Activated CD4-positive, alpha-beta T cell treated with anti-CD3 and anti-CD28 coated beads, Interleukin-2, Interleukin-4, amounts not matched to agents 100 ng/mL and 50 ng/mL, durations not matched to agents 16 hours and 8 hours (primary cell): ENCODE data around the gene MYF6.
"Not testable (repeated sequence)": the region's sequence is repeated elsewhere in the genome, so short reads cannot be mapped to it uniquely, and the experiment has no call there.

ENCODE experiments used
- DNase-seq: peaks from one replicate; pipeline ENCODE4 v3.0.0-alpha.2; 2020; ENCODE audit warnings: low spot score

Gene MYF6

DNA sequence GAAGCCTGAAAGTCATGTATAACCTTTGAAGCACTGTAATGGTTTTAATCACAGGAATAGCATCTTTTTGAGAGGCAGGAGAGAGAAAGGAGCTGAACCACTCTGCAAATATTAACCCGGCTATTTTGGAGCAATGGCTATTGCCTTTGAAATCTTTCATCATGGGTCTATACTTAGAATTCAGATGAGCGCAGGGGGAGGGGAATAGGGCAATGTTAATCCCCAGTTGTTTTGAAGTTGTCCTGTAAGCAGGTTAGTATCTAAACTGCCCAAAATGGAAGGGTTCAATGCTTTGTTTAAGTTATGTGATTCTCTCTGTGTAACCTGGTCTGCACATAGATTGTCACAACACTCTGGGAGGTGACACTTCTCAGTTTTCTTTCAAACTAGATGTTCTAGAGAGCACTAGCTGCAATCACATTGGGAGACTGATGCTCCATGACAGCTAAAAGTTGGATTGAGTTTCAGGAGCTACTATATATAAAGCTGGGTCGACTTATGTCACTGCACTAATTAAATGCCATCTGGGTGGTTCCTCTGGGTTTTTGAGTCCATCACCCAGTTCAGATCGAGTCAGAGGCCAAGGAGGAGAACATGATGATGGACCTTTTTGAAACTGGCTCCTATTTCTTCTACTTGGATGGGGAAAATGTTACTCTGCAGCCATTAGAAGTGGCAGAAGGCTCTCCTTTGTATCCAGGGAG, at the start of gene MYF6:
TSS of gene MYF6 (plus strand) at position 509 of the 704 bp plus-strand sequence. CDS start at position 595, 86 bp downstream.
- no peak for DNase-seq

DNA sequence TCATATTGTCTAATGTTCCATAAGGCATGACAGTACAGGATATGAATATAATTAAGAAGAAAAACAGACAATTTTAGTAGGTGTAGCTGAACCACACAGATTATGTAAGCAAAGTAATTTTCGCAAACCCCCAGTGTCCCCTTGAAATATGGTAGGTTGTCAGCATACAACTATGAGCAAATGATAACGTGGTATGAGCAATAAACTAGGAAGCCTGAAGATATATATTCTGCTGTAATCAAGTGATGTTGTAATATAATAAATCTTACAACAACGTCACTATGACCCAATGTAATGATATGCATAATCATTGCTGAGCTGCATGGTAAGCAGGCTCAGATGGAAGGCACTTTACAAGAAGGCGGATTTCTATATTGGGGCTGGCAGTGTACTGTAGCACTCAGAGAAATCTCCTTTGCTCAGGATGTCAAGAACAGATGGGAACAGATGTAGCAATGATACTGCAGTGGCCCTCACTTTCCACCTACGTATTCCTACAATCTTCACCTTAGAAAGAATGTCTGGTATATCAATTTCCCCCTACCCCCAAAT, 47.8 kb upstream of the MYF6 start:
- no peak for DNase-seq

DNA sequence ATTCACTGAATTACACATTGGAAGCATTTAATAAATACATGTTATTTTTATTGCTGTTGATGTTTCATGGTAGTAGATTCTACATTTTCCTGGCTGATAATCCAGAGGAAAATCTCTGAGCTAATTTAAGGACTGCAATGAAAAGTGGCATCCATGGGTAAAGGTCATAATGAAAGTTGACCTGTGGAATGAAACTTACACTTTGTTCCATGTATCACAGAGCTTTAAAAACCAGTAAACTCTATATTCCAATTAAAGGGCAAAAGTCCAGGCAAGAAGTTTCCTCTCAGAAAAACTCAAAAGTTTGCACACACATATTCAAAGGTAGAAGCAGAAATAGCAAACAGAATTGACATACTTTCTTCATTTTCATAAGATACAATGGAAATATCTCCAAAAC, 44.8 kb upstream of the MYF6 start:
- no peak for DNase-seq

DNA sequence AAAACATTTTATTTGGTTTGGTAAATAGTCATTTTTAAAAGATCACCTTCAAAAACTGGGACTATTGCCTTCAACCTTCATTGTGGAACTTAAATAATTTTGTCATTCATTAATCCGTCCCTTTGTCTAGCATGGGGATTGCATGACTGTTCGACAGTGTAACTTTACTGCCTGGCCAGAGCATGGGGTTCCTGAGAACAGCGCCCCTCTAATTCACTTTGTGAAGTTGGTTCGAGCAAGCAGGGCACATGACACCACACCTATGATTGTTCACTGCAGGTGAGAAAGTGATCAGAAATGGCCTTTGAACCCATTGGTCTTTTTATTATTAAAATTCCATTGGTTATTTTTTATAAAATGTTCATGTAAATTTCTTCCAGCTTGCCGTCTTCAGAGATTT, 37.2 kb upstream of the MYF6 start:
- DNase-seq: no peak

DNA sequence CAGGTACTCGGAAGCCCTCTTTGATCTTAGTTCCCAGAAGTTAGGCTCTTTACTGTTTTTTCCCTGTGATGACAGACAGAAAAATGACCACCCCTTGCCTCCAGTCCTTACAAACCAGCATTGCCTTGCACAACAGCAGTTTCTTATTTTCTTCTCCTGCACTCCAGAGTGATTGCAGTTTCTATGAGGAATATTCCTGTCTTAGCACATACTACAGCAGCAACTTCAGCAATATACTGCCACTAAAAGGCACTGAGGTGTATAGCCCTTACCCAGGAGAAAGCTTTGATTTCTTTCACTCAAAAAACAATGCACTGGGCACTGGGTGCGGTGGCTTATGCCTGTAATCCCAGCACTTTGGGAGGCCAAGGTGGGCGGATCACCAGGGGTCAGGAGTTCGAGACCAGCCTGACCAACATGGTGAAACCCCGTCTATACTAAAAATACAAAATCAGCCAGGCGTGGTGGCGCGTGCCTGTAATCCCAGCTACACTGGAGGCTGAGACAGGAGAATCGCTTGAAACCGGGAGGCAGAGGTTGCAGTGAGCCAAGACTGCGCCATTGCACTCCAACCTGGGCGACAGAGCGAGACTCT, 31.3 kb upstream of the MYF6 start:
- DNase-seq: not testable (repeated sequence)

DNA sequence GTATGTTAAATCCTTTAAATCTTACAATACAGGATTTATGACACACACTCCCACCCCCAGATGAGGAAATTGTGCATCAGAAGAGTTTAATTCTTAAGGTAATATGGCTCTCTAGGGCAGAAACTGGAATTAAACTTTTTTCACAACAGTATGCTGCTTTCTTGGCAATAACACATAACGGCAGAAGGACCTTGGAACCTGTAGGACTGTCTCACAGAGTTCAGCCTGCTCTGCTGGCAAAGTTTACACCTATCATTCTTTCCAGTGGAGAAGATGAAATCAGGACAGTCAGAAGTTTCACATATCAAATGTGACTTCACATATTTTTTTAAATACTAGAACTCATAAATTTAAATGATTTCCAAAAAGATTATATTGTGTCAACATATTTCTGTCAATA, 30.6 kb upstream of the MYF6 start:
- DNase-seq: no peak

DNA sequence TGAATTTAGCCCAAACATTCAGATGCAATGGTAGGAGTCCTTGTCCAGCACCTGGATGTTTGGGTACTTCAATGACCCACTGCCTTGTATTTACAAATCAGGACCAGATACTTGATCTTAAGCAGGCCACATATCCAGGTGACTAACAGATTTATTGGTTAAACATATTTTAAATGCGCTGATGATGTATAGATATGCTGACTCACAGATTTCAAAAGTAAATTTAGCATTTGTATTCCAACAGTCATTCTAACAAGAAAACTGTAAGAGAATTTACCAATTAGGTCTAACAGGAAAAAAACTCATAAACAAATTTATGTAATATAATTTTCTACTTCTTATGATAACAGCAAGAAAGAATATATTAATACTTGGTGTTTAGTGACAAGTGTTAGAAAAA, 29.4 kb upstream of the MYF6 start:
- no peak for DNase-seq

DNA sequence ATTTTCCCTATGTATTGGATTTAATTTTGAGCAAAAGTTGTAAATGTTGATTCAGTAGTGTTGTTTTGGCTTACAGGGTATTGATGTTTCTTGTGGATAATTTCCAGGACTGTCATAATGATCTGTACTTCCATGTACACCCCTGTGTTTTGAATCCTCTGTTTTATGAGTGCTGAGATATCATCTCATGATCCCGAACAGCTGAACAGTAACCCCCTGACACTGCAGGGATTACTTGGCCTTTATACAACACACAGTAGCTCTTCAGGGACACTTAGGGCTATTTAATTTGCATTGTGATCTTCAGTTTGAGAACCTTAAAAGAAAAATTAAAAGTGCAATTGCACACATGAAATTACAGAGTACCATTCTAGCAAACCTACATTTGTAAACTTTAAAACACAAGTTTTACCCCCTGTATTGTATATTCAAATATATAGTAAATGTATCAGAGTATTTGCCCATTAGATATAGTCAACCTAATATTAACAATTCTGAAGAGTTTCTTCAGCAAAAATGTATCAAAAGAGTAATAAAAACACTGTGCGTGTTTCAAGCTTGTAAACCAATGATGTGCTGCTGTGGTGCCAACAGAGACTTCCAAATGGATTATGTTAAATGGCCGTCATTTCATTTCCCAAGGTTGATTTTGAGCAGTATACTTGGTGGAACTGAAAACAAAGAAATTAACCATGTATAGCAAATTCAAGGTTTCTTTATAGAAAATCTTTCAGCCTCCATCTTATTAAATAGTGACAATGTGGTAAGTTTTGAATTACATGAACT, 27.9 kb upstream of the MYF6 start:
- no peak for DNase-seq

DNA sequence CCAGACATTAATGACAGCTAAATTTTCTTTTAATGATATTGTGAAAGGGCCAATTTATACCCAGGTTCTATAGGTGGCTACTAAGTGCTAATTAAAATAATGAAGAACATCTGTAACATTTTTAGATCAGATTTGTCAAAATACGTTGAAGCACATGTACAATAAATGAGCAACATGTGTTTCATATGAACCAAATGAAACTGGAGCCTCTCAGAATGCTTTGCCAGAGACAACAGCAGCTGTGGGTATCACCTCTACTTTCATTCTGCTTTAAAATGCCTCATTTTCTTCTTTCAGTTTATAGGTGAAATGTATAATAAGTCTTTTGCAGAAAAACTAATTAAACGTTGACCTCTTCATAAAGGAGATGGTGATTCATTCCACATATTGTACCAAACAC, 26.1 kb upstream of the MYF6 start:
- no peak for DNase-seq

DNA sequence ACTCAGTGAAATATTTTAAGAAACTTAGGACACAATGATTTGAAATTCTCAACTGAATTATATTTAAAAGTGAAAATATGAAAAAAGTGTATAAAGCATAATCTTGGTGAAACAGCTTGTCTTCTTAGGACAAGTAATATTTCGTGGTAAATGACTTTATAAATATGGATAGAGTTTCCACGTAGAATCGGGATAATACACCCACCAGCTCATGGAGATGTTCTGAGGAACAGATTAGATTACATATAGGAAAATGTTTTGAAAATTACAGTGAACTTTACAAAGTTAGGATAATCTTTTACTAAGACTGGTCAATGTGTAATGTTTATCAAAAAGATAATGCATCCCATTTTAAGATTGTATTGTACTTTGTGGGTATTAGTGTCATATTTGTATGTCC, 25.6 kb upstream of the MYF6 start:
- no peak for DNase-seq

DNA sequence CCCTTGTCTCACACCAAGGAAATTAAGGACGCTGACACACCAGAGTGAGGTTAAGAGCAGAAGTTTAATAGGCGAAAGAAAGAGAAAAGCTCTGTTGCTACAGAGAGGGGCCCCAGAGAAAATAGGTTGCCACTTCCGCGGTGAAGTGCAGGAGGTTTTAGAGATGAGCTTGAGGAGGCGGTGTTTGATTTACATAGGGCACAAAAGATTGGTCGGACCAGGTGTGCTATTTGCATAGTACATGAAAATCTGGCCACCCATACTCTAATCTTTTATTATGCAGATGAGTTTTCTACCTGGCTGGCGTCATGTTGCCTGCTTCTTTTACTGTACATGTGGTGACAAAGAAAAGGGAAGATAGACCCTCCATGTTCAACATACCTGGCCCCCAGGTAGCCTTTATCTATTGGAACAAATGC, 23.3 kb upstream of the MYF6 start:
- no peak for DNase-seq

DNA sequence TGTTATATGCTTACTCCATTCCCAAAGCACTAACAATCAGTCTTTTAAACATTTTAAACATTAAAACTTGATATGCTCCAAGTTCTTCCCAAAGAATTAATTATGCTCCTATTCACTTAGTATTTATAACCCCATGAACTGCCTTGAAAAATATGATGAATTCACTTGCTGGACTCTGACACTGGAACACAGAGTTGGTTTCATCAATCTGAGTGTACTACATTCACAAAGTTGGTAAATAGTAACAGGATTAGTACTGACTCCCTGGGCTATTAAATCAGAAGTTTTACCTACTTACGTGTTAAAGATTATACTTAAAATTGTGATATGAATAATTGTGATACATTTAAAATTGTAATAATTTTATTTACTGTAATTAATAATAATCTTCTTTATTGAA, 17.3 kb upstream of the MYF6 start:
- DNase-seq: no peak

DNA sequence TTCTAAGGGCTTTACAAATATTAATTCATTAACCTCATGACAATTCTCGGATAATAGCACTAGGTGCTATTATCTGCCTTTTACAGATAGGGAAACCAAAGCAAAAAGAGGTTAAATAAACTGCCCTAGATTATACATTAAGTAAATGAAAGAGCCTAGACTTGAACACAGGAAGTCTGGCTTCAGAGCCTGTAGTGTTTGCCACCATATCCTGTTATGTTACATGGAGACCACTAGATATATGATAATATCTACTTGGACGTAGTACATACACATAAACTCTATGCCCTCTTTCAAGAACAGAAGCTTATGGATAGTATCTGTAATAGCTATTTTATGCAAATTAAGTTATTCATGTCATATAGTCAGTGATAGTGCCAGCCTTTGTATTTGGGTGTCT, 16.9 kb upstream of the MYF6 start:
- DNase-seq: no peak

DNA sequence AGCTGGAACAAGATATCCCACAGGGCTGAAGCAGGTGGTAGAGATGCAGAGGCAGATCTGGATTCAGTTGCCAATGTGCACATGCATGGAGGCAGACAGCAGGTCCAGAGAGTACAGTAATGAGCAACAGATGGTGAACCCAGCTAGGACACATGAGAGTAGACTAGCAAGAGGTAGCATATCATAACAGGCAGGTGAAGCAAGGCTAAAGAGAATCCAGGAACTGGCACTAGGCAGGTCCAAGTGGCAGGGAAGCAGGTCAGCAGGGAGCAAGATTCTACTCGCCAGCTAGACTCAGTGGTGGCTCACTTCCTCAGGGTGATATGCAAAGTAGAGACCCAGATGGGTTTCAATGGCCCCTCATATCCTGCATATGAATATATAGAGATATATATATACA, 15.3 kb upstream of the MYF6 start:
- DNase-seq: no peak

DNA sequence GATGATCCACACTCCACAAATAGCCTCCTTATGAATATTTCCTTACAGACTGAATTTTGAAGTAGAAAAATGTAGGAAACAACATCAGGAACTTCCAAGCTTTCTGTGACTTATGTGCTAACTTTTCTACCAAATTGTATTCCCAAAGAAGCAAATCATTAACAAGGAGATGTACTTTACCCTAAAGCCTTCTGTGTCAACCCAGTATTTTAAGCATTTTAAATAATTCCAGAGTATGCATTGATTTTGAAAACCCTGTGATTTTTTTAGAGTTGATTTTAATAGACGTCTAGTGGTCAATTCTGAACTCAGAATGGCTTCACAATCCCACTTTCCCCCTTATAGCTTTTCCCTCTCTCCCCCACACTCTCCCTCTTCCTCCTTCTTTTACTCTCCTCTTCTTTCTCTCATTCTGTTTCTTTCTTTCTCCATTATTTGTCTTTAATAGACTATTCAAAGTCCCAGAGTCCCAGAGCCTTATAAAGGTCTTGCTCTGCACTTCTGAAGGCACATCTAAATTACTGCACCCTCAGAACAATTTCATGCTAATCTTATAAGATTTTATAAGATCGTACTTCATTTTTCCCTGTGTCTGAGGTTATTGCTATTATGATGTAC, 10.1 kb upstream of the MYF6 start:
- no peak for DNase-seq

DNA sequence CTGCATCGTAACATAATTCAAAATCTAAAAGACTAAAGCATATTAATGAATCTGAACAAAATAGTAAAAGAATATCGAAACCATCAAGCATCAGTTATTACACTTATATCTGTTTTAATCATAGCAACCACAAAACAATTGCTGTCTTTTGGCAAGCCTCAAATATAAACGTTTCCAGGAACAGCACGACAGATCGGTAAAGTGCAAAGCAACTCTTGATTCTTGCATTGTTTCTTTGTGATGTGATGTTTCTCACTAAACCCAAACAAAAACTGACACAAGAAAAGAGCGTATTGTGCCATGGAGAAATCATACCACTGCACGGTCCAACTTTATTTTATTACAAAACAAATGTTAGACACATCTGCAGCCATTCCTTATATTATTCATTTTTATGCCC, 9.2 kb upstream of the MYF6 start:
- DNase-seq: no peak

DNA sequence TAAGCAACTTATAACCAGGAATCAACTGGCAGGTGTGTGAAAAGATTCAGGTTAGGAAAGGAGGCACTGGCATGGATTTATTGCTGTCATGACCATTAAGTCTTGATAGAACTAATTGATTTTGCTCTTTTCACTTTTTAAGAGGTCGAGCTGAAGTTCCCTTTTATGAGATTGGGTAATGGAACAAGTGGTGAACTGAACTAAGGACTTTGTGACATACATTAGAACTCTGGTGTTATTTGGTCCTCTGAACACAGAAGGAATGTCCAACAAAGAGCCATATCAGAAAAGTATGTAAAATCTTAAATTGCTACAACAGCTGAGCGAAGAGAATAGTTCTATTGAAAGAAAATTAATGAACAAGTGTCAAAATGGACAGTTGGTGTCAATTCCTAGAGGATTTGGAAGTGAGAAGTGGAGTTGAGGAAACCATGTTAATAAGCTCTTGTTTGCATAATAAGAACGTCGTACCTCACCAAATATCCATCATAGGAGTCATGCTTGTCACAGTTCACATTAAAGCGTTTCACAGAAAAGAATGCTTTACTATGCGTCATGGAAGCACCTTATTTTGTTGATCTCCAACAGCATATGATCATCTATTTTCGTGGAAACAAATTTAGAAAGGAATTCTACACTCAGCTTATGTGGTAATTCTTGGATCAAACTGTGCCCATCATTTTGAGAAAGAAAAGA, 8.4 kb upstream of the MYF6 start:
- no peak for DNase-seq

DNA sequence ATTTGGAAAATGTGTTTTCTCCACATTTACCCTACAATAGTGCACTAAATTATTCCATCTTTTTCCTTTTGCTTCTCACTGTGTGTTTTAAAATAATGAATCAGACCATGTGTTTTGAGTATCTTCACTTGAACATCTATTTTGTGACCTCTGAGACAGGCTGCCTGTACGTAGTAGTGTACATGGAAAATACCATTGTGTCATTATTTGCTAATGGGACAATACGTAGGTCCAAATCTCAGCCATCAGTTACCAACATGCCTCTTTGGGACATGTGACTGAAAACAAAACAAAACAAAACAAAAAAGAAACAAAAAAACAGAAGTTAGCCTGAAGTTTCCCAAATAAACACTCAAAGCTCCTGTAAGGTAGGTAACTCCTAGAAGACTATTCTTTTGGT, 7.1 kb upstream of the MYF6 start:
- DNase-seq: no peak

DNA sequence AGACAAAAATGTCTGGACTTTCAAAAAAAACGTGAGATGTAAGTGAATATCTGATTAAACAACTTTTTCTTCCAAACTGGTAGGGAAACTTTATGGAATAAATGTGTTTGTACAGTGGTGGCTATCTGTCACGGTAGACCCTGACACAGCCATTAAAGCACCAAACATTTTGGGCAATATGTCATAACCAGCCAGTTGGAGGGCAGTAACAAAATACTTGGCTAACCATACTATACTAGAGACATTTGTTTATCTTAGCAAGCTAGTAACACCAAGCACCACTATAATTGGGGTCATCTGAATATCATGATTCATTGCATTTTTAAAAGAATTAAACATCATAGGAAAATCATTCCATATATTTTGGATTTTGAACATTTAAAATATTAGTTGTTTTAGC, 6.0 kb upstream of the MYF6 start:
- DNase-seq: no peak

DNA sequence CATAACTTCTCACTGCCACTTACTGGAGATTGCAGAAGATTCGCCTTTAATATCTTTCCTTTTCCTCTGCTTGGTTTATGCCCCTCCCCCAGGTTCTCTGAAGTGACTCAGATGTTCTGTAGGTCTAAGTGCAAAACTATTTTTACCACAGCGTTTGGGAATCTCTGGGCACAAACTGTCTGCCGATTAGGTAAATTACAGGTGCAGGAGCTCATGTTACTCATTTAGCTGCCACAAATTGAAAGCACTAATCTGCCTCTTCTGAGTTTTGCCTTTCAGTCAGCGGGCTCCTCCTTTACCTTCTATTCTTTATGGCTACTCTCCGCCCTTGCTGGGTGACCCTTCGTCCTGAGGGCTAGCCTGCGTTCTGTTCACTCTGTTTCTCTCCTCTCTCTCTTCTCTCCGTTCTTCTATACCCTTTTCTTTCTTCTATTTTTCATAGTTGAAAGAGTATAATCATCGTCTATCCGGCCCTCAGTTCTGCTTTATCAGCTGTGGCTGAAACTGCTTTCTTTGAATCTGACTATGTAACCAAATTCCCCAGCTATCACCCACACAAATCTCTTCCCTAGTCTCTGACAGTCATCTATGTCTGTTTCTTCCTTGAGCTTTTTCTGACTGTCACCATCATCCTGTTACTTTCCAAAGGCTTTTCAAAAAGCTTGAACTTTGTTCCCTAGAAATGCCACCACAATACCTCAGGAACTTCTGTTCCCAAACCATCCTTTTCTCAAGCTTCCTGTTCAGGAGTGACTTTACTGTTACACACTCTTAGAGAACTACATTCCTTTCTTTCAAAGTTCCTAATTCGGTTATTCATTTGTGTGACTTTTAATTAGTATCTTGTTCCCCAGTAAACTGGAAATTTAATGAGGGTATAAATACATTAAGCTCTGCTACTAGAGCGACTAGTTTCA, 4.3 kb upstream of the MYF6 start:
- DNase-seq: no peak

DNA sequence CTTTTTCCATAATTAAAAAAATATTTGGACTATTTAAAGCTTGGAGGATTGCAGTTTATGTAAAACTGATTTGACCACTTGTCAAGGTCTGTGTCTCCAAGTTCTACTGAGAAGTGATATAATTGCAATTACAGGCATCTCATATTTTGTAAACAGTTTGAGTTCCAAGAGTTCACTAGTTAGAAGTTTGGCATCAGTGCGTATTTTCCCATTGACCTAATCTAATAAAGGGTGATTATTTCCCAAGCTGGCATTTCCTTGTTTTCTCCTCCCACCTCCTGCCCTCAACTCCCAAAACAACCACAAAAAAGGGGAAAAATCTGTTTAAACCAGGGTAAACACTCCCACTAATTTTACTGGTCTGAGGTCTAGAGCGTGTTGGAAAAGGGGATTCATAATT, 3.0 kb upstream of the MYF6 start:
- DNase-seq: no peak
